HG02970 (cell line): Measurements from ENCODE around the gene FCGR3B.
"Not testable (repeated sequence)": the region's sequence is repeated elsewhere in the genome, so short reads cannot be mapped to it uniquely, and the experiment has no call there.

Source experiments
- ATAC-seq: cut with Tn5 transposase; IDR thresholded peaks from one replicate; pipeline ENCODE4 v1.9.1; 2021; ENCODE audit warnings: mild to moderate bottlenecking, moderate library complexity, moderate number of reproducible peaks; ENCODE audit not compliant: unreplicated experiment, low FRiP score

The FCGR3B gene

DNA sequence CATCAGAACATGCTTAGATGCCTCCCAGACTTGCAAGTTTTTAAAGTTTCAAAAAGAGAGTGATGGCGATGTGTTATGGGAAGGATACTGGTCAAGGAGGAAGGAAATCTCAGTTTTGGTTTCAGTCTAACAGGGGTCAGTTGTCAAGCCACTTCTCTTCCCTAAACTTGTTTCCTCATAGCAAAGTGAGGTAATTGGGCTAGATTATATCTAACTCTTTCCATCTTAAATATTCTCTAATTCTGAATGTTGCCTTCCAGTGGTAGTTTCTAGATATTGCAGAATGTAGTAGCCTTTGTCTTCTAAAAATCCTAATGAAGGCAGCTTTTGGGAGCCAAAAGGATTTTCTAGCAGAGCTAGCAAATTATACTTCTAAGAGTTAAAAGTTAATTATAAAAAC, 11.7 kb upstream of the FCGR3B start:
- not testable (repeated sequence) for ATAC-seq

DNA sequence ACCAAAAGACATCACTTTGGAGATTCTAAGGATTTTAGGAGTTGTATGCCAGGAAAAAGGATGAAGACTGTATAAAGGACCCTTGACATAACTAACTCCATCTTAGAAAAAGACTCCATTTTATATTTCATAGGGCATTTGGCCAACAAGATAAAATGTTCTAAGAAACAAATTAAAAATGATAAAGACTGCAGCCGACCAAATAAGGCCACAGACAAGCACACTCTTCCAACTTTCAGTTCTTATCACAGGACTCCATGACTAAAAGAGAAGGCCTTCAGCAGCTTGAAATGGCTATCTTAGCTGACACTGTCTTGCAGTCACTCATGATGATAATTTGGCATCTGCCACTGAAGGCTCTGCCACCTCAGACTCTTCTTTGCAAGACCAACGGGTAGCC, 8.2 kb upstream of the FCGR3B start:
- not testable (repeated sequence) for ATAC-seq

DNA sequence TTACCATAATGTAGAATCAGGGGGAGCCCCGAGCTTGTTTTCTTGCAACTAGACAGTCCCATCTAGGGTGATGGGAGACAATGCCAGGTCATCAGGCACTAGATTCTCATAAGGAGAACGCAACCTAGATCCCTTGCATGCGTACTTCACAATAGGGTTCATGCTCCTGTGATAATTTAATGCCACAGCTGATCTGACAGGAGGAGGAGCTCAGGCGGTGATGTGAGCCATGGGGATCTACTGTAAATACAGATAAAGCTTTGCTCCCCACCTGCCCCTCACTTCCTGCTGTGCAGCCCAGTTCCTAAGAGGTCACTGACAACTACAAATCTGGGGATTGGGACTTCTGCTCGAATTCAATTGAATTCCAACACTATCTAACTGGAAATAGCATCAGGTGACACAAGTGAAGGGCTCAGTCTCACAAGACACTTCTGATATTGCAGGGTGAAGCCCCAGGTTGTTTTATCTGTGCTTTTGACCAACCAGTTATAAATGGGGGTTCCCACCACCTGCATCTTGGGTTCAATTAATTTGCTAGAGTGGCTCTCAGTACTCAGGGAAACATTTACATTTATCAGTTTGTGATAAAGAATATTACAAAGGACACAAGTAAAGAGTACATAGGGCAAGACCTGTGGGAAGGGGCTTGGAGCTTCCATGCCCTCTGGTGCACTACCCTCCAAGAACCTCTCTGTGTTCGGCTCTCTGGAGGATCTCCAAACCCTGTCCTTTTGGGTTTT, 7.4 kb upstream of the FCGR3B start:
- ATAC-seq = not testable (repeated sequence)

DNA sequence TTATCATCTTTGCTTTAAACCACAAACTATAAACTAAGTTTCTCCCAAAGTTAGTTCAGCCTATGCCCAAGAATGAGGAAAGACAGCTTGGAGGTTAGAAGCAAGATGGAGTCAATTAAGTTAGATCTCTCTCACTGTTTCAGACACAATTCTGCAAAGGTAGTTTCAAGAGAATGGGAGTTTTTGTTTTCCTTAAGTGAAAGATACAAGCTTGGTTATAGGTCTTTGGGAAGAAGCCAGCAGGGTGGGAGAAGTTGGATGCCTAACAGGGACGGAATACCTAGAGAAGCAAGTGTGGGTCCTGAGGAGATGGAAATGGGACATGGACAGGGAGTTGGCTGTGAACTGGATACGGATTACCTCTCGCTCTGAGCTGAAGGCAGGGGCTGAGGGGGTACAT, 6.0 kb upstream of the FCGR3B start:
- not testable (repeated sequence) for ATAC-seq

DNA sequence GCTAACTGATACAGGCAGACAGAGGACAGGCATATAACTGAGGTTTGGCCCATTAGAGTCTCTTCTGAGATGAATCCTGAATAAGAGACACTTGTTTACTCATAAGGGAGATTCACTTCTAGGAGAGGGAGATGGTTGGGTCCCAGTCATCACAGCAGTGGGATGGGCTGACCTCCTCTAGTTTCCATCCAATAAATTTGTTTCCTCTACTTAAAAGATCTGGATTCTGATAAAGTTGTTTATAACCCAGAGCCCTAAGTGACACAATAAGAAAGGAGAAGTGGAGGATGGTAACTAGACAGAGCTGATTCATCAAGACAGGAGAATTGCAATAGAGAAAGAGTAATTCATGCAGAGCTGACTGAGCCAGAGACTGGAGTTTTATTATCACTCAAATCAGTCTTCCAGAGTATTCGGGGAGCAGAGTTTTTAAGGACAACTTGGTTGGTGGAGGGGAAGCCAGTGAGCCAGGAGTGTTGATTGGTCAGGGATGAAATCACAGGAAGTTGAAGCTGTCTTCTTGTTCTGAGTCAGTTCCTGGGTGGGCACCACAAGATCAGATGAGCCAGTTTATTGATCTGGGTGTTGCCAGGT, 5.3 kb upstream of the FCGR3B start:
- ATAC-seq = not testable (repeated sequence)

DNA sequence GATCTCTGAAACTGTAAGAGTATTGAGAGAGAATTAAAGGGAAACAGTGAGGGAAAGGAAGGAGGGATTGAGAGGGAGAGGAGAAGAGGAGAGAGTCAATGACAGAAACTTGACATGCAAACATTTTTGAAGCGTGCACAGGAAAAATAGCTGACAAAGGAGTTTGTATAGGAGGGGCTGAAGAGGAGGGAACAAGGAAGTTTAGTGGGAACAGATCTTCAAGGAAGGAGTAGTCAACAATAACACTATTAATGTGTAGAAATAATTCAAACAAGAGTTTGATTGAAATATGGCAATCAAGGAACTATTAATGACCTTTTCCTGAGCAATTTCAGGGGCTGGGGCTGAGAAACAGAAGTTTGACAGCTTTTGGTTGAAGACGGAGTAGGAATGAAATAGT, 4.0 kb upstream of the FCGR3B start:
- ATAC-seq = not testable (repeated sequence)

DNA sequence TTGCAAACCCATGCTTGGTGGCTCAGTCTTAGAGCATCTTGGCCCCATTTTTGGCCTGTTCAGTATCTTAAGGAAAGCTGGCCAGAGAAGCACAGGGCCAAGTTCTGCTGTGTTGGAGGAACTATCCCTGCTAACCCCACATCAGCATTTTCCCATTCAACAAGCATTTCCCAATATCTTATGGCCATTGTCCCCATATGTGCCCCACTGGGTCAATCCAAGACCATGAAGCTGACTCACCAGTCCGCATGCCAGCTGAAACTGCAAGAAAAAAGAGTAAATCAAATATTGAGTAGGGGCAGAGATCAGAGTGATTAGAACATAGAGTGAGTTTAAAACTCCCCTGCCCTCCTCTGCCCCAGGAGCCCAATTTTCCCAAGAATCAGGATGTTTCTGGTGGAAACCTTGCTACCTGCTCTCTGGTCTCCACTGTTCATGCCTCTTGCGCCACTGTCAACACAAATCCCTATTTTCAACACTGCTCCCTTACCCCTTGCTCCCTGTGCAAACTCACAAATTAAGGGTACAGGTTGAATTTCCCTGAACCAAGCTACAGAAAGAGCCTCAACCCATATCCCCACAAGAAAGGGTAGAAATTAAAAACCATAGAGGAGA, 741 bp downstream of the FCGR3B start:
- ATAC-seq = not testable (repeated sequence)

DNA sequence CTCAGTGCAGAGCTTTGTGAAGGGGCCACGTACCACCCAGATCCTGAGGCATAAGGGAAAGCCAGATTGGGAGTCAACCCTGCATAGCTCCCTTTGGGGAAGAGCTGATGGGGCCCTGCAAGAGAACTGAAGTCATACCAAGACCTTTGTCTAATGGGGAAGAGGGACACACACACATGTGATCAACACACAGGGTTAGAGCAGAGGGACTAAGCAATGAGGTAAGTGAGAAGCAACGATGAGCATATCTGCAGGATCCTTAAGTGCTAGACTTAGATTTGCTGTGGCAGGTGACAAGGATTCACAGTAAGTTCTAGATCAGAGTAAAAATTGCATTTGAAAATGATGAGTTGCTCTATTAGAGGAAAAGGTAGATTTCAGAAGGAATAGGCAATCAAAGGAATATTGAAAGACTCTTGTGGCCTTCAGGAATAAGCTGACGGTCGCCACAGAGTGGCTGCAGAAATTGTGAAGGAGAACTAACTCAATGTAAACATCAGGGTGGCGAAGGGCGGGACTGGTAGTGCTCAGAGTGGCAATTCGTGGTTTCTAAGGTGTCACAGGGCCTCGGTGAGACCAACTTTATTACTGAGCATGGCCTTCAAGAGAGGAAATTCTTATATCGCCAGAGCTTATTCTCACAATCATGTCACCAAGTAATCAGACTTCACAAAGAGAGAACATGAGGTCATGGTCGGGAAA, 4.4 kb downstream of the FCGR3B start:
- ATAC-seq = not testable (repeated sequence)

DNA sequence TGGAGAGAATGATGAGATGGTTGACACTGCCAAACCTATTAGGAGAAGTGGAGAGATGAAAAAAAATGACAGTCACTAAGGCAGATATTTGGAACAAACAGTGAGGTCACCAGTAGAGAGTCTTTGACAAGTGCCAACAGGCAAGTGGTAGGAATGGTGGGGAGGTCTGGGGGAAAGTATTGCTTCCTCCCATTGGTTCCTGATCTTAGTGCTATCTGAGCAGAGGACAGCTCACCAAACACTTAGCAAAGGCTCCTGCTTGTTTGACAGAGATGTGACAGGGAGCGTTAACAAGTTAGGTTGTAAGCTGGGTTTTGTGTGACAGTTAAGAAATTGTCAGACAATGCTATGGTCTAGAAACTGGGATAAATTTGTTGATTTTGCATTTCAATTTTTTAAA, 6.4 kb downstream of the FCGR3B start:
- not testable (repeated sequence) for ATAC-seq

DNA sequence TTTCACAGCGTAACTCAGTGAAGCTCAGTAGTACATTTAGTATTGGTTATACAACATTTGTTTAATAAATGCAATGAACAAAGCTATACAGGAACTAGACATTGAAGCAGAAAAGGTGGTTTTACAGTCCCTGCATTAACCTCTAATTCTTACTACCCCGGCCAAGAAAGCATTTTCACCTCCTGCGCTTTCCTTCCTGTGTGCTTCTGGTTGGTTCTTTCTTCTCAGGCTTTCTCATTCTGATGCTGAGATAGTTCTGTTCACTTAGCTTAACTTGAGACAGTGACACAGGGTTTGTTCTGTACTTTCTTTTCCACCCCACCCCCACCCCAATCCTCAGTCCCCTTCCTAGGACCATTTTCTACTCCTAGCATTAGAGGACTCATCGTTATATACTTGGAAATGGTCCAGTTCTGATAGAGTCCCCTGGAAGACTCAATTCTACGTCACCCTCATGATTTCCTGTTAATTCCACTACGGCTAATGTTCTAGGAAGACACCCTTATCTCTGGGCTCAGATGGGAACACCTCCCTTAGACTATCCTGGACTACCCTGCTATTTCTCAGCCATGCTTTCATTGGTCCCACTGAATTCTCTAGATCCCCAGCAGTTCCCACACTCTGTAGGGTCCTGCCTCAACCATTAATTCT, 7.5 kb downstream of the FCGR3B start:
- not testable (repeated sequence) for ATAC-seq

DNA sequence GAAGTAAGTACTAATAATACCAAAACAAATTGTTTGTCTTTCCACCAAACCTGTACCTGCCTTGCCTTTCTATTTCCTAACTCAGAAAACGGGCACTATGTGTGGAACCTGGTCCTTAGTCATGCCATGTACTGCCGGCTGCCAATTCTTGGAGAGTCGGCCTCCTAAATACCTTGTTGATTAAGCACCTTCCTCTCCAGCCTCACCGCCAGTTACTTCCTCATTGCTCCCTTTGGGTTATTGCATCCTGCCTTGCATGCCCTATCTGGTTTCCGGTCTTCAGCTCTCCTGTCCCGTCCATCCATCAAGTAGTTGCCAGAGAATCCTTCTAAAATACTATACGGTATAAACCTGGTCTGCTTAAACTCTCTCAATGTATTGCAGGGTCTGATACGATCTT, 8.9 kb downstream of the FCGR3B start:
- not testable (repeated sequence) for ATAC-seq

DNA sequence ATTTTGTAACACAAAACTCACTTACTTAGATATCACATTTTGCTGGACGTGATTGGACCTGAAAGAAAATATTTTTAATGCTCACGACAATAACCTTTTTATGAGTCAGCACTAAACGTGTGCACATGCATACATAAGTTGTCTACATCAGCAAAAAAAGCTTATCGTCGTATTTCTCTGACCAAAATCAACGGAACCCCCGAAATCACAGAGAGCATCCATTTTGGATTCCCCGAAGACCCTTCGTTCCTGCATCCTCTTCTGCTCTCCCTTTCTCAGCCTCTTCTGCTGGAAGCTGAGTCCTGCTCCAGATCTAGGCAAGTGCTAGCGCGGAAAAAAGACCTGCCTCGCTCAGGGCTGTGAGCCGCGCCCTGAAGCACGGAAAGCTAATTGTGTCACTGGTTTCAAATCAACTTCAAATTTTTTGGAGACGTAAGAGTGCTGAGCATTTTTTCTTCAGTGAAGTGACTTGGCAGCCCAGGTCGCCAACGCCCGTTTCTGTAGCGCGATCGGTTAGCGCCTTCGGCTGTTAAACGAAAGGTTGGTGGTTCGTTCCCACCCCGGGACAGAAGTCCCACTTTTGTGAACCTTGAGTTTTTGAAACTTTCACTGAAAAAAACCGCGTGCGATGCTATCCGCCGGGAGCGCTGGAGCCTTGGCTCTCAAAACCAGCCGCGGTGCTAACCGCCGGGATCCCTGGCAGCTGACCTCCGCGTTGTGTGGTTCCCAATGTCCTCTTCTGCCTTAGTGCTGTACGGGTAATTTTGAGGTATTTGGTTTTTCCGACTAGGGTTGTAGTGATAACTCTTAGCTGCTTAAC, 9.6 kb downstream of the FCGR3B start:
- not testable (repeated sequence) for ATAC-seq

DNA sequence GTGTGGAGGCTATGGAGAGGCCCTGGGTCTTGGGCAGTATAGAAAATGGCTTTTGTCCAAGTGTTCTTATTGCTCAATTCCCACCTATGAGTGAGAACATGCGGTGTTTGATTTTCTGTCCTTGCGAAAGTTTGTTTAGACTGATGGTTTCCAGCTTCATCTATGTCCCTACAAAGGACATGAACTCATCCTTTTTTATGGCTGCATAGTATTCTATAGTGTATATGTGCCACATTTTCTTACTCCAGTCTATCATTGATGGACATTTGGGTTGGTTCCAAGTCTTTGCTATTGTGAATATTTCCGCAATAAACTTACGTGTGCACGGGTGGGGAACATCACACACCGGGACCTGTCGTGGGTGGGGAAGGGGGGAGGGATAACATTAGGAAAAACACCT, 10.6 kb downstream of the FCGR3B start:
- not testable (repeated sequence) for ATAC-seq

DNA sequence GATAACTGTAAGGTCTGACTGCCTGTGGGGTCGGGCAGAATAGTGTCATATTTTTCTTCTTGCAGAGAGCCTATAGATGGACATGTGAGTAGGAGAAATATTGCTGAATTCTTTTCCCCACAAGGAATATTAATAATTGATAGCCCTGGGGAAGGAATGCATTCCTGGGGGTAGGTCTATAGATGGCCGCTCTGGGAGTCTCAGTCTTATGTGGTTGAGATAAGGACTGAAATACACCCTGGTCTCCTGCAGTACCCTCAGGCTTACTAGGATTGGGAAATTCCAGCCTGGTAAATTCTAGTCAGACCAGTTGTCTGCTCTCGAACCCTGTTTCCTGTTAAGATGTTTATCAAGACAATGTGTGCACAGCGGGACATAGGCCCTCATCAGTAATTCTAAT, 12.5 kb downstream of the FCGR3B start:
- ATAC-seq = not testable (repeated sequence)

DNA sequence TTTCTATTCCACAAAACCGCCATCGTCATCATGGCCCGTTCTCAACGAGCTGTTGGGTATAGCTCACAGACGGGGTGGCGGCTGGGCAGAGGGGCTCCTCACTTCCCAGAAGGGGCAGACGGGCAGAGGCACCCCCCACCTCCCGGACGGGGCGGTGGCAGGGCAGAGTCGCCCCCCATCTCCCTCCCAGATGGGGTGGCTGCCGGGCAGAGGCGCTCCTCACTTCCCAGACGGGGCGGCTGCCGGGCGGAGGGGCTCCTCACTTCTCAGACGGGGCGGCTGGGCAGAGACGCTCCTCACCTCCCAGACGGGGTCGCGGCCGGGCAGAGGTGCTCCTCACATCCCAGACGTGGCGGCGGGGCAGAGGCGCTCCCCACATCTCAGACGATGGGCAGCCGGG, 14.6 kb downstream of the FCGR3B start:
- ATAC-seq = not testable (repeated sequence)

DNA sequence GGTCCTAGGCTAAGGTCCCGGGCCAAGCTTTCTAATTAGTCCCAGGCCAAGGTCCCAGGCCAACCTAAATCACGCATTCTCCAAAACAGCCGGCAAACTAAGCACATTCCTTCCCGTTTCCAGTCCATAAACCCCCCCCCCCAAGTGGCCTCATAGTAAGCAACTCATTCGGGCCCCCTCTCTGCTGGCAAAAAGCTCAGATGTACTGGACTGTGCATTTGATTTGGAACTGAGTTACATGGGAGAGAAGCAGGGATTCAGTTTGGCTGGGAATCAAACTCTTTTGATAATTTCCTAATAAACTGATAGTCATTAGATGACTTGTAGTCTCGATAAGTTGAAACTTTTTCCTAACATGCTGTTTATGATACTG, 17.8 kb downstream of the FCGR3B start:
- not testable (repeated sequence) for ATAC-seq

DNA sequence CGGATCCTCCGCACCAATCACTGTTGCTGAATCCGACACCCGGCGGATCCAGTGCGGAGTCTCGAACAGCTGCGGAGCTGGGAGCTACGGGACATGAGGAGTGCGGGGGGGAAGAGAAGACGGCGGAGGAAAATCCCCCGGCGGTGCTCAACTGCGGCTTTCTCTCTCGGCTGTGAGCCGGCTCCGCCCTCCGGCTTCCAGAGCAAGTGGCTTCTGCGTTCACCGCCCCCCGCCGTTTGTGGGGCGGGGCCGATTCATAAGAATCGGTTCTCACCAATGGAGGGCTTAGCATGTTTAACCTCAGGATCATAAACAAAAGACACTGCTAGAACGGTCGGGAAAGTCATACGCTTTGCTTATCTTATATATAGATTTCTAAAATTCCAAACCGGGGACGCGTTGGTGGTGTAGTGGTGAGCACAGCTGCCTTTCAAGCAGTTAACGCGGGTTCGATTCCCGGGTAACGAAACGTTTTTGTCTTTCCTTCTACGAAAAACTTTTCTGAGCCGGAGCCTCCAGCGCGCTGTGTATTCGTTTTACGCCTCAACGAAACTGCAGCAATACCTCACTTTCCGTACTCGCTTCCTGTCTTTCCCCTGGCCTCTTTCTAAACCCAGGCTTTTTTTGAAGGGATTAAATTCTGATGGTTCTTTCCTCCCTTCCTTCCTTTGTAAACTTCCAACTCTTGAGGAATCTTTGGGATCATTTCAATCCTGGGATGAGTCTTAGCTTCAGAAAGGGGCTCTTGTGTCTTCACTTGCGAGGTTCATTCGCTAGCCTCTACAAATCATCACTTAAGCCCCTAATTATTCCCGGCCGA, 18.4 kb downstream of the FCGR3B start:
- ATAC-seq = peak; percentile 93

DNA sequence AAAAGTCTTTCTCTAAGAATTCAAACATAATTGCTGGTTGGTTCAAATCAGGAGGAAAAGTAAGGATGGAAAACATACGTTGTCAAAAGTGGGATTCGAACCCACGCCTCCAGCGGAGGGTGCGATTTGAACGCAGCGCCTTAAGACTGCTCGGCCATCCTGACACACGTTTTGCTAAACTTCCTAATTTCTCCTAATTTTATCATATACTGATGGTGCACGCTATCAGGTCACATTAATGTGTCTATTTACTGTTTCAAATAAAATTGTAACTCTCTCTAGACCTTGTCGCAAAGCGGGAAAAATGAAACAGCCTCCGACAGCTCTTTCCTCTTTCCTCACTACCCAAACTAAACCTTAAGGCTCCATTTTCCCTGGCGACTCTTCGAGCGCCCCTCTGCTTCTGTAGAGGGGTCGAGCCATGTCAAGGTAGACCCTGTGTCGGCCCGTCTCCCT, 19.1 kb downstream of the FCGR3B start:
- ATAC-seq = peak; percentile 14

DNA sequence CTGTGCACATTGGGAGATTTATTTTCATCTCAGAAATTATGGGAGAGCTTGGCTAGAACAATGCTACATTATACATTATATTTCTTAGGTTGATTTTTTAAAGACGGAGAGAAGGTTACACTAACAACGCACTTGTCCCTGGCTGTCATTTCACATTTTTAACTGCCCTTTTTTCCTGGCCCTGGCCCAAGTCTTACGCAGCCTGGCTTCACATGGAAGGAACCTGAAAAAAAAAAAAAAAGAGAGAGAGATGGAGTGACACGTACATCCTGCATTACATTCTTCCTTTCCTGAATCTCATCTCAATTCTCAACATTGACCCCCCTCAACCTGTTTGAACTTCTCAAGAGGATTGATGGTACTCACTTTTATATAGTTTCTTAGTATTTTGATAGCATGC, 20.8 kb downstream of the FCGR3B start:
- ATAC-seq = not testable (repeated sequence)
